OCI-LY1 (cell line): ENCODE results near the gene GPX3.

ENCODE experiments used
- EZH2 ChIP-seq: fragments of 200-600 bp; sonication (generic), shearing (Covaris generic); IDR thresholded peaks from 2 replicates; pipeline ENCODE4 v1.8.0; 2017; ENCODE audit warnings: borderline replicate concordance, mixed run types, mild to moderate bottlenecking, antibody characterized with exemption, low read length, moderate library complexity, mixed read lengths
- TF ChIP-seq, protein P1 (sequence below): fragments of 200-600 bp; sonication (generic), shearing (Covaris generic); IDR thresholded peaks from 2 replicates; pipeline ENCODE4 v1.5.1; 2017; ENCODE audit warnings: mild to moderate bottlenecking, antibody characterized with exemption, low read length, moderate library complexity, mixed read lengths

DNA sequence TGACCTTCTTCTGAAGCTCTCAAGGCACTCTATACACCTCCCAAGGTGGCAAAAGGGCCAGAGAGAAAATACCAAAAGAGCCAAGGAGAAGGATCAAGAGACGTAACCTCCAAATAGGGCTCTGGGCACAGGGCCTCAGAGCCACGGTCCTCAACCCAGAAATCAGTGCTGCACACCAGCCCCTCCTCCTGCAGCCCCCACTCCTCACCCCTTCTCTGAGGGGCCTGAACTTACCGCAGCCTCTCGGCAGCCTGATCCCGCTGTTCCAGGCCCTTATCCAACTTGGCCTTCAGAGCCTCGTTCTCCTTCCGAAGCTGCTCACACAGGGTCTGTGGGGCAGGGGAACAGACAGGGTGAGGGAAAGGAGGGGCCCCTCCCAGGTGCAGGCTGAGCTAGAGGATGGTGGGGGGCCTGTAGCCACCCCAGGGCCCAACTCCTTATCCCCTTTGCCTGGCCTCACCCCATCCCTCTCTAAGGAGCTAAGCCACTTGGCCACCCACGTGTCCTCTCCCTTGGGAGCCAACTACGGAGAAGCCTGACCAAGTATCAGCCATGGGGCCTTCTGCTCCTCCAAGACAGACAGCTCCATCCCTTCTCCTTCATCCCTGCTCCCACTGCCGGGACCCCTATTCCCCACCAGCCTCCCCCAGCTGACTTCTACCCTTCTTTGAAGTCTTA, 31.7 kb downstream of the GPX3 start:
- TF ChIP-seq, protein P1, sequence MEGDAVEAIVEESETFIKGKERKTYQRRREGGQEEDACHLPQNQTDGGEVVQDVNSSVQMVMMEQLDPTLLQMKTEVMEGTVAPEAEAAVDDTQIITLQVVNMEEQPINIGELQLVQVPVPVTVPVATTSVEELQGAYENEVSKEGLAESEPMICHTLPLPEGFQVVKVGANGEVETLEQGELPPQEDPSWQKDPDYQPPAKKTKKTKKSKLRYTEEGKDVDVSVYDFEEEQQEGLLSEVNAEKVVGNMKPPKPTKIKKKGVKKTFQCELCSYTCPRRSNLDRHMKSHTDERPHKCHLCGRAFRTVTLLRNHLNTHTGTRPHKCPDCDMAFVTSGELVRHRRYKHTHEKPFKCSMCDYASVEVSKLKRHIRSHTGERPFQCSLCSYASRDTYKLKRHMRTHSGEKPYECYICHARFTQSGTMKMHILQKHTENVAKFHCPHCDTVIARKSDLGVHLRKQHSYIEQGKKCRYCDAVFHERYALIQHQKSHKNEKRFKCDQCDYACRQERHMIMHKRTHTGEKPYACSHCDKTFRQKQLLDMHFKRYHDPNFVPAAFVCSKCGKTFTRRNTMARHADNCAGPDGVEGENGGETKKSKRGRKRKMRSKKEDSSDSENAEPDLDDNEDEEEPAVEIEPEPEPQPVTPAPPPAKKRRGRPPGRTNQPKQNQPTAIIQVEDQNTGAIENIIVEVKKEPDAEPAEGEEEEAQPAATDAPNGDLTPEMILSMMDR: no peak
- no peak for TF ChIP-seq EZH2
